Measurements from ENCODE around the gene VPS41.

DNA sequence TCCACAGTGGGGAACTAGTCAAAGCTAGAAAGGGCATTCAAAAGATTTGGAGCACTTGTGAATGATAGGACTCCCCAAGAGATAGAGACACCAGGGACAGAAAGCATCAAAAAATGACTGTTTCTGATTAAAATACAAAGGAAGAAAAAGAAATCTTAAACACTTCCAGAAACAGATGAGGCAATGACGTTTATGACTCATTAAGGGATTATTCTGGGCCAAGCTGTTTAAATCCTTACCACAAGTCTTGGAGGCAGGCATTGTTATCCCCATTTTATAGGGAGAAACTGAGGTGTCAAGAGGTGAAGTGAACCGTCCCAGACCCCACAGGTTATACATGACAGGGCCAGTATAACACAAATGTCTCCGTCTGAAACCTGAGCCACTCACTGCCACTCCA, 209.5 kb downstream of the VPS41 start:
- TF ChIP-seq CTCF (IDR thresholded peaks at IDR 0.05) (no peak), RXRA (IDR thresholded peaks at IDR 0.05; ENCODE audit: borderline replicate concordance, low read depth) (no peak), EP300 (IDR thresholded peaks at IDR 0.05; ENCODE audit: borderline replicate concordance in 1 of 2, low read depth in 1 of 2, low read length in 1 of 2) (no peak)
- TF ChIP-seq, protein P1, sequence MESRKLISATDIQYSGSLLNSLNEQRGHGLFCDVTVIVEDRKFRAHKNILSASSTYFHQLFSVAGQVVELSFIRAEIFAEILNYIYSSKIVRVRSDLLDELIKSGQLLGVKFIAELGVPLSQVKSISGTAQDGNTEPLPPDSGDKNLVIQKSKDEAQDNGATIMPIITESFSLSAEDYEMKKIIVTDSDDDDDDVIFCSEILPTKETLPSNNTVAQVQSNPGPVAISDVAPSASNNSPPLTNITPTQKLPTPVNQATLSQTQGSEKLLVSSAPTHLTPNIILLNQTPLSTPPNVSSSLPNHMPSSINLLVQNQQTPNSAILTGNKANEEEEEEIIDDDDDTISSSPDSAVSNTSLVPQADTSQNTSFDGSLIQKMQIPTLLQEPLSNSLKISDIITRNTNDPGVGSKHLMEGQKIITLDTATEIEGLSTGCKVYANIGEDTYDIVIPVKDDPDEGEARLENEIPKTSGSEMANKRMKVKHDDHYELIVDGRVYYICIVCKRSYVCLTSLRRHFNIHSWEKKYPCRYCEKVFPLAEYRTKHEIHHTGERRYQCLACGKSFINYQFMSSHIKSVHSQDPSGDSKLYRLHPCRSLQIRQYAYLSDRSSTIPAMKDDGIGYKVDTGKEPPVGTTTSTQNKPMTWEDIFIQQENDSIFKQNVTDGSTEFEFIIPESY (IDR thresholded peaks at IDR 0.05; ENCODE audit: borderline replicate concordance, low read depth) = no peak
